Measurements from ENCODE around the gene TBX4. TPM values are rescaled to one million over a fixed set of nuclear protein-coding genes. Genes with fewer than 3 reads are reported as not detected.

TBX4 gene
- total and polyA plus RNA-seq, 9 of the 15 experiments (the other 6 are each of a cell fraction or from before 2014, with no cell fraction given), result not detected

- no peak for TF ChIP-seq PTTG1 (tag; IDR thresholded peaks at IDR 0.05; ENCODE audit: low read depth)
Measured at GRCh38 chr17:61528171-61528570, 75.9 kb downstream of the TBX4 start (continued).

GRCh38 chr17:61531223-61531622 is 79.0 kb downstream of the TBX4 start:
- in situ Hi-C loops (cut with MboI) (no loop called here), intact Hi-C loops (cut with micrococcal nuclease) (no loop called here)
- Histone ChIP-seq H3K4me1 (replicated peaks in 1 of 2; ENCODE audit: control insufficient read depth in 2 of 2, insufficient read depth in 2 of 2, low read length in 2 of 2) (no peaks in the 10 kb centered on the region), H3K4me2 (ENCODE audit: insufficient read depth, low read length) (no peak overlapping the region), H3K36me3 (ENCODE audit: control insufficient read depth, insufficient read depth, low read length) (no peaks in the 10 kb centered on the region), H2AFZ (ENCODE audit: low read depth, low read length) (no peak overlapping the region), H3K79me2 (ENCODE audit: control insufficient read depth, insufficient read depth, low read length) (no peaks in the 10 kb centered on the region), H3K27me3 (ENCODE audit: control insufficient read depth in 2 of 2, insufficient read depth in 2 of 2, low read length in 2 of 2) (peaks cover 4 to 5% of the 10 kb centered on the region in 2 experiments; a peak in 4 of 5 replicates), H3K27ac (ENCODE audit: extremely low read depth, low read depth, low read length) (no peak overlapping the region), H4K20me1 (replicated peaks; ENCODE audit: control insufficient read depth, insufficient read depth, low read length) (no peaks in the 10 kb centered on the region), H3K4me3 (no peak overlapping the region), H3K9me3 (replicated peaks; ENCODE audit: control insufficient read depth, insufficient read depth, low read depth, low read length) (no peaks in the 10 kb centered on the region), H3K9ac (ENCODE audit: insufficient read depth in 1 of 2, low read depth in 2 of 2, low read length in 2 of 2) (no peak overlapping the region), H3K9me1 (ENCODE audit: control insufficient read depth, insufficient read depth, low read length) (no peaks in the 10 kb centered on the region)
- no peak for FAIRE-seq
- no peak for DNase-seq (ENCODE audit: extremely low read depth in 1 of 4, low spot score in 3 of 4)
- ChIA-PET CTCF (ENCODE audit: low intra/inter-chr PET ratio) (no interaction called here), POLR2A (no interaction called here)
- WGBS (ENCODE audit: insufficient coverage, low coverage, missing lambda C conversion rate), result 2% methylated on average over 7 of the region's 7 CpGs
- peak in 1 of 3 experiments; percentile 93; a peak in 2 of 6 replicates for TF ChIP-seq ZBTB11 (CRISPR knock-in tag; IDR thresholded peaks at IDR 0.05)
- TF ChIP-seq POLR3A (IDR thresholded peaks at IDR 0.05; ENCODE audit: borderline replicate concordance, extremely low read depth, insufficient read depth, insufficient read length), result no peak
- no TSS peak for BruUV-seq (replicated peaks)
- no peak for ATAC-seq

Data from K562 (cell line).